NOMO-1 treated with dmso at 0.1 percent for 144 hours (cell line): ENCODE results near the gene AGO3.
"Not testable (repeated sequence)": the region's sequence is repeated elsewhere in the genome, so short reads cannot be mapped to it uniquely, and the experiment has no call there.

Source experiments
- DNase-seq: peaks from one replicate; lab custom pipeline; 2025; ENCODE audit not compliant: unreplicated experiment; lab: John Stamatoyannopoulos, UW

The AGO3 gene

GRCh38 chr1:36006941-36007500 lies 76.1 kb downstream of the AGO3 start:
- no peak for DNase-seq

GRCh38 chr1:36007741-36008140 lies 76.8 kb downstream of the AGO3 start:
- DNase-seq, result no peak

- no peak for DNase-seq
Observed at GRCh38 chr1:36008546-36009197, 77.8 kb downstream of the AGO3 start.

GRCh38 chr1:36014722-36015220 lies 83.9 kb downstream of the AGO3 start:
- no peak for DNase-seq

- no peak for DNase-seq
Observed at GRCh38 chr1:36016686-36017085, 85.8 kb downstream of the AGO3 start.

- no peak for DNase-seq
Observed at GRCh38 chr1:36023098-36023769, 92.3 kb downstream of the AGO3 start.

- DNase-seq, result not testable (repeated sequence)
Observed at GRCh38 chr1:36024024-36024423, 93.1 kb downstream of the AGO3 start.

GRCh38 chr1:36024847-36025246 lies 93.9 kb downstream of the AGO3 start:
- no peak for DNase-seq

- DNase-seq, result no peak
Observed at GRCh38 chr1:36027766-36028165, 96.9 kb downstream of the AGO3 start.

- DNase-seq, result no peak
Observed at GRCh38 chr1:36031441-36031840, 100.5 kb downstream of the AGO3 start.

GRCh38 chr1:36034692-36035091 lies 103.8 kb downstream of the AGO3 start:
- DNase-seq, result peak; percentile 57

GRCh38 chr1:36035154-36035553 lies 104.2 kb downstream of the AGO3 start:
- no peak for DNase-seq

GRCh38 chr1:36040238-36040637 lies 109.3 kb downstream of the AGO3 start:
- no peak for DNase-seq

- DNase-seq, result no peak
Observed at GRCh38 chr1:36051821-36052220, 120.9 kb downstream of the AGO3 start.

- DNase-seq, result no peak
Observed at GRCh38 chr1:36053978-36054377, 123.1 kb downstream of the AGO3 start.

- DNase-seq, result no peak
Observed at GRCh38 chr1:36055706-36056105, 124.8 kb downstream of the AGO3 start.

GRCh38 chr1:36062315-36062714 lies 131.4 kb downstream of the AGO3 start:
- DNase-seq, result no peak

- no peak for DNase-seq
Observed at GRCh38 chr1:36067871-36068270, 137.0 kb downstream of the AGO3 start.

- DNase-seq, result no peak
Observed at GRCh38 chr1:36068866-36069265, 138.0 kb downstream of the AGO3 start.

- DNase-seq, result no peak
Observed at GRCh38 chr1:36070349-36070748, 139.4 kb downstream of the AGO3 start.

- no peak for DNase-seq
Observed at GRCh38 chr1:36076979-36077573, 146.2 kb downstream of the AGO3 start.

- DNase-seq, result no peak
Observed at GRCh38 chr1:36080236-36080635, 149.3 kb downstream of the AGO3 start.
